H9 (cell line): ENCODE measurements around the gene GRIN2D. TPM values are rescaled to one million over a fixed set of nuclear protein-coding genes. Genes with fewer than 3 reads are reported as not detected.

ENCODE experiments used
- DNase-seq: peaks from one replicate; pipeline ENCODE4 v3.0.0-alpha.2; 2017
- H2AFZ ChIP-seq: one replicate; pipeline ENCODE4 v1.6.1; 2013; ENCODE audit warnings: mild to moderate bottlenecking, low read length, control low read depth, moderate library complexity
- H2AK5ac ChIP-seq: 2 replicates; pipeline ENCODE4 v1.6.1; 2013; ENCODE audit warnings: low read length, control low read depth, mixed read lengths; ENCODE audit not compliant: insufficient read length
- H2BK120ac ChIP-seq: one replicate; pipeline ENCODE4 v1.6.1; 2013; ENCODE audit warnings: low read depth, mild to moderate bottlenecking, low read length, control low read depth, inconsistent platforms; ENCODE audit not compliant: poor library complexity, severe bottlenecking
- H2BK12ac ChIP-seq: 2 replicates; pipeline ENCODE4 v1.6.1; 2013; ENCODE audit warnings: low read length, control low read depth, mixed read lengths, low read depth; ENCODE audit not compliant: insufficient read length
- H2BK15ac ChIP-seq: 2 replicates; pipeline ENCODE4 v1.6.1; 2013; ENCODE audit warnings: low read depth, low read length, control low read depth
- H2BK20ac ChIP-seq: one replicate; pipeline ENCODE4 v1.6.1; 2013; ENCODE audit warnings: low read depth, mild to moderate bottlenecking, low read length, control low read depth, inconsistent platforms; ENCODE audit not compliant: poor library complexity, severe bottlenecking
- H2BK5ac ChIP-seq: 2 replicates; pipeline ENCODE4 v1.6.1; 2013; ENCODE audit warnings: low read length, control low read depth, mixed read lengths; ENCODE audit not compliant: insufficient read length
- H3K14ac ChIP-seq: 2 replicates; pipeline ENCODE4 v1.6.1; 2013; ENCODE audit warnings: low read length, control low read depth; ENCODE audit not compliant: insufficient read depth
- H3K18ac ChIP-seq: 2 replicates; pipeline ENCODE4 v1.6.1; 2013; ENCODE audit warnings: low read depth, mild to moderate bottlenecking, mixed read lengths, low read length, control low read depth; ENCODE audit not compliant: insufficient read length
- H3K23ac ChIP-seq: 2 replicates; pipeline ENCODE4 v1.6.1; 2013; ENCODE audit warnings: low read length, control low read depth, mixed read lengths, low read depth; ENCODE audit not compliant: insufficient read length
- H3K23me2 ChIP-seq: 2 replicates; pipeline ENCODE4 v1.6.1; 2013; ENCODE audit warnings: low read depth, mild to moderate bottlenecking, mixed read lengths, low read length, control low read depth; ENCODE audit not compliant: insufficient read length, poor library complexity, severe bottlenecking
- H3K27ac ChIP-seq: 2 replicates; pipeline ENCODE4 v1.5.1; 2013; ENCODE audit warnings: low read length, control low read depth, mixed read lengths, low read depth; ENCODE audit not compliant: insufficient read length
- H3K27me3 ChIP-seq: 2 replicates; pipeline ENCODE4 v1.6.1; 2013; ENCODE audit warnings: low read length, control low read depth, inconsistent platforms; ENCODE audit not compliant: insufficient read depth
- H3K4ac ChIP-seq: 2 replicates; pipeline ENCODE4 v1.6.1; 2013; ENCODE audit warnings: low read depth, mild to moderate bottlenecking, control low read depth, inconsistent platforms, low read length, moderate library complexity
- H3K4me1 ChIP-seq: 2 replicates; pipeline ENCODE4 v1.6.1; 2013; ENCODE audit warnings: low read length, control low read depth, inconsistent platforms; ENCODE audit not compliant: insufficient read depth
- H3K4me2 ChIP-seq: 2 replicates; pipeline ENCODE4 v1.6.1; 2013; ENCODE audit warnings: low read length, control low read depth, mixed read lengths; ENCODE audit not compliant: insufficient read length, insufficient read depth
- H3K56ac ChIP-seq: 2 replicates; pipeline ENCODE4 v1.6.1; 2013; ENCODE audit warnings: low read depth, mild to moderate bottlenecking, mixed read lengths, low read length, control low read depth; ENCODE audit not compliant: insufficient read length
- H3K79me1 ChIP-seq: 2 replicates; pipeline ENCODE4 v1.6.1; 2013; ENCODE audit warnings: low read depth, mild to moderate bottlenecking, moderate library complexity, low read length, control low read depth, inconsistent platforms; ENCODE audit not compliant: insufficient read depth, poor library complexity, severe bottlenecking
- H3K79me2 ChIP-seq: 2 replicates; pipeline ENCODE4 v1.6.1; 2013; ENCODE audit warnings: low read length, control low read depth, inconsistent platforms; ENCODE audit not compliant: insufficient read depth
- H3K9ac ChIP-seq: 2 replicates; pipeline ENCODE4 v1.6.1; 2013; ENCODE audit warnings: low read length, control low read depth, mixed read lengths; ENCODE audit not compliant: insufficient read length; ENCODE audit errors: extremely low read depth
- H3K9me3 ChIP-seq: one replicate; pipeline ENCODE4 v1.6.1; 2013; ENCODE audit warnings: low read depth, low read length, inconsistent platforms; ENCODE audit not compliant: control insufficient read depth
- H3T11ph ChIP-seq: one replicate; pipeline ENCODE4 v1.6.1; 2013; ENCODE audit warnings: mild to moderate bottlenecking, low read length, control low read depth, inconsistent platforms
- H4K20me1 ChIP-seq: one replicate; pipeline ENCODE4 v1.6.1; 2013; ENCODE audit not compliant: control insufficient read depth, insufficient read length, insufficient read depth
- H4K5ac ChIP-seq: 2 replicates; pipeline ENCODE4 v1.6.1; 2013; ENCODE audit warnings: low read depth, mild to moderate bottlenecking, mixed read lengths, low read length, control low read depth; ENCODE audit not compliant: insufficient read length
- H4K8ac ChIP-seq: replicated peaks from 2 replicates; pipeline ENCODE4 v1.6.1; 2013; ENCODE audit warnings: low read length, control low read depth, mixed read lengths, low read depth; ENCODE audit not compliant: insufficient read length
- H4K91ac ChIP-seq: 2 replicates; pipeline ENCODE4 v1.6.1; 2013; ENCODE audit warnings: low read depth, mild to moderate bottlenecking, moderate library complexity, mixed read lengths, low read length, control low read depth; ENCODE audit not compliant: insufficient read length
- H3K27ac Mint-ChIP-seq, 3 experiments: 2 replicates in 2 of 3; 3 replicates in 1 of 3; pipeline ENCODE4 v1.8.0; 2020 to 2021; ENCODE audit warnings: mixed read lengths in 3 of 3, mild to moderate bottlenecking in 1 of 3, moderate library complexity in 1 of 3
- H3K27me3 Mint-ChIP-seq: 2 replicates; pipeline ENCODE4 v1.8.0; 2021; ENCODE audit warnings: low read depth, mild to moderate bottlenecking, moderate library complexity, mixed read lengths
- H3K36me3 Mint-ChIP-seq, 3 experiments: 2 replicates in 2 of 3; 3 replicates in 1 of 3; pipeline ENCODE4 v1.8.0; 2020 to 2021; ENCODE audit warnings: low read depth in 3 of 3, mixed read lengths in 3 of 3; ENCODE audit not compliant: insufficient read depth in 1 of 3
- H3K4me1 Mint-ChIP-seq, 2 experiments: 2 replicates each; pipeline ENCODE4 v1.8.0; 2020; ENCODE audit warnings: mixed read lengths in 2 of 2
- H3K4me3 Mint-ChIP-seq, 2 experiments: 2 replicates in 1 of 2; 3 replicates in 1 of 2; pipeline ENCODE4 v1.8.0; 2020 to 2021; ENCODE audit warnings: mild to moderate bottlenecking in 2 of 2, mixed read lengths in 2 of 2, moderate library complexity in 1 of 2
- H3K9me3 Mint-ChIP-seq, 2 experiments: 2 replicates in 1 of 2; 3 replicates in 1 of 2; pipeline ENCODE4 v1.8.0; 2020; ENCODE audit warnings: mild to moderate bottlenecking in 2 of 2, mixed read lengths in 2 of 2, moderate library complexity in 1 of 2
- CTCF ChIP-seq: fragments of 200-600 bp; sonication (generic); conservative IDR thresholded peaks from 3 replicates; pipeline ENCODE4 v1.8.0; 2021; ENCODE audit warnings: antibody characterized with exemption, mild to moderate bottlenecking
- WGBS: extraction: QIAGEN DNeasy Blood & Tissue Kit; methylation state at CpG from one replicate; pipeline ENCODE4 v1.1.7; 2013; ENCODE audit warnings: missing lambda C conversion rate, low lambda C conversion rate, mixed read lengths; ENCODE audit not compliant: insufficient read length; ENCODE audit errors: extremely low coverage; 5-methylcytosine and 5-hydroxymethylcytosine counted together
- total RNA-seq: library from RNA; stranded (reverse); gene quantifications from 2 replicates; pipeline ENCODE4 v1.2.1, GENCODE V29; 2021

Gene GRIN2D
- total RNA-seq, 1 experiment from 2014 or later, result 5.9 TPM

GRCh38 chr19:48433337-48433736 is 39.9 kb downstream of the GRIN2D start:
- Mint-ChIP-seq H3K9me3 (no peaks in the 10 kb centered on the region), H3K27ac (no peak overlapping the region), H3K36me3 (peaks cover 8 to 14% (median 10%) of the 10 kb centered on the region in 3 experiments; a peak in 6 of 7 replicates), H3K27me3 (no peaks in the 10 kb centered on the region; the same call in 1 of the 2 replicates), H3K4me1 (peaks cover 3 to 4% of the 10 kb centered on the region in 2 experiments; a peak in 3 of 4 replicates), H3K4me3 (no peak overlapping the region)
- H3K4me1 ChIP-seq, result no peaks in the 10 kb centered on the region
- no peak overlapping the region for H3K23ac ChIP-seq
- no peak overlapping the region for H3K18ac ChIP-seq
- no peak overlapping the region for H3K4ac ChIP-seq
- H4K5ac ChIP-seq, result no peak overlapping the region
- no peaks in the 10 kb centered on the region for H3K79me1 ChIP-seq
- TF ChIP-seq CTCF, result no peak; the same call in 2 of the 3 replicates
- H3K14ac ChIP-seq, result no peak overlapping the region
- no peak overlapping the region for H2BK20ac ChIP-seq
- H4K20me1 ChIP-seq, result no peaks in the 10 kb centered on the region
- no peak overlapping the region for H2BK5ac ChIP-seq
- no peak overlapping the region for H4K91ac ChIP-seq
- H2BK120ac ChIP-seq, result no peak overlapping the region
- no peaks in the 10 kb centered on the region for H3K9me3 ChIP-seq
- H2BK12ac ChIP-seq, result no peak overlapping the region
- no peak overlapping the region for H3K27ac ChIP-seq
- H2BK15ac ChIP-seq, result no peak overlapping the region
- no peak overlapping the region for H3K9ac ChIP-seq
- WGBS, result no CpG with 5 or more reads among the region's 8 CpGs
- no peak for DNase-seq
- H3K23me2 ChIP-seq, result no peaks in the 10 kb centered on the region
- H3T11ph ChIP-seq, result no peak overlapping the region
- H3K56ac ChIP-seq, result no peak overlapping the region
- no peak overlapping the region for H2AK5ac ChIP-seq
- H3K27me3 ChIP-seq, result no peaks in the 10 kb centered on the region
- no peak overlapping the region for H2AFZ ChIP-seq
- H3K4me2 ChIP-seq, result no peak overlapping the region
- no peak overlapping the region for H4K8ac ChIP-seq
- H3K79me2 ChIP-seq, result no peaks in the 10 kb centered on the region
